NB4 (cell line): ENCODE measurements around the gene CNTNAP2.

Source experiments
- POLR2A ChIP-seq: IDR thresholded peaks from 2 replicates; pipeline ENCODE4 v1.6.1; 2011; ENCODE audit warnings: mild to moderate bottlenecking; ENCODE audit not compliant: insufficient read length; ENCODE audit errors: extremely low read depth
- TF ChIP-seq, protein P1 (sequence below): IDR thresholded peaks from one replicate; pipeline ENCODE4 v1.5.1; 2012; ENCODE audit warnings: low read depth, low read length
- TF ChIP-seq, protein P2 (sequence below): IDR thresholded peaks from 2 replicates; pipeline ENCODE4 v1.6.1; 2011; ENCODE audit warnings: low read depth, low read length

- TF ChIP-seq, protein P1, sequence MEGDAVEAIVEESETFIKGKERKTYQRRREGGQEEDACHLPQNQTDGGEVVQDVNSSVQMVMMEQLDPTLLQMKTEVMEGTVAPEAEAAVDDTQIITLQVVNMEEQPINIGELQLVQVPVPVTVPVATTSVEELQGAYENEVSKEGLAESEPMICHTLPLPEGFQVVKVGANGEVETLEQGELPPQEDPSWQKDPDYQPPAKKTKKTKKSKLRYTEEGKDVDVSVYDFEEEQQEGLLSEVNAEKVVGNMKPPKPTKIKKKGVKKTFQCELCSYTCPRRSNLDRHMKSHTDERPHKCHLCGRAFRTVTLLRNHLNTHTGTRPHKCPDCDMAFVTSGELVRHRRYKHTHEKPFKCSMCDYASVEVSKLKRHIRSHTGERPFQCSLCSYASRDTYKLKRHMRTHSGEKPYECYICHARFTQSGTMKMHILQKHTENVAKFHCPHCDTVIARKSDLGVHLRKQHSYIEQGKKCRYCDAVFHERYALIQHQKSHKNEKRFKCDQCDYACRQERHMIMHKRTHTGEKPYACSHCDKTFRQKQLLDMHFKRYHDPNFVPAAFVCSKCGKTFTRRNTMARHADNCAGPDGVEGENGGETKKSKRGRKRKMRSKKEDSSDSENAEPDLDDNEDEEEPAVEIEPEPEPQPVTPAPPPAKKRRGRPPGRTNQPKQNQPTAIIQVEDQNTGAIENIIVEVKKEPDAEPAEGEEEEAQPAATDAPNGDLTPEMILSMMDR: no peak
- TF ChIP-seq POLR2A: no peak
- TF ChIP-seq, protein P2, sequence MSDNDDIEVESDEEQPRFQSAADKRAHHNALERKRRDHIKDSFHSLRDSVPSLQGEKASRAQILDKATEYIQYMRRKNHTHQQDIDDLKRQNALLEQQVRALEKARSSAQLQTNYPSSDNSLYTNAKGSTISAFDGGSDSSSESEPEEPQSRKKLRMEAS: no peak
Observed at GRCh38 chr7:147563669-147564068, 1447.1 kb downstream of the CNTNAP2 start.
